ENCODE measurements around the gene FAM72B.
"Not testable (repeated sequence)": the region's sequence is repeated elsewhere in the genome, so short reads cannot be mapped to it uniquely, and the experiment has no call there.

FAM72B gene

DNA sequence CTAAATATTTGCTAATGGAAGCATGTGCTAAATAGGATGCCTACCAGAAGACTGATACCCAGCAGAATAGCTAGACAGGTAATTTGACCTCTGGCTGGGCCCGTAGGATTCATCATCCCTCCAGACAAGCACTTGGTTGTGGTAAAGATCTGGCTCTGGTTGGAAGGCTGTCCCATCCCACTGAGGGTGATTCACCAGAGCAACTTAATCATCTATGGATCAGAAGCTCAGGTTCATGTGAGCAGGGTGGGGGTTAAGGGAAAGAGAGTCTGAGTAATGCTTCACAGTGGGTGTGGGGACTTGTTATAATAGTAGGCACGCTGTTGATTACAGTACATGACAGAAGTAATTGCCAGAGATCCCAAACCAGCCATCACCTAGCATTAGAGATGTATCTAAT, 26.5 kb downstream of the FAM72B start:
- DNase-seq (ENCODE audit: low read depth); H3K4me3 ChIP-seq (ENCODE audit: low read depth, low read length): not testable (repeated sequence)

DNA sequence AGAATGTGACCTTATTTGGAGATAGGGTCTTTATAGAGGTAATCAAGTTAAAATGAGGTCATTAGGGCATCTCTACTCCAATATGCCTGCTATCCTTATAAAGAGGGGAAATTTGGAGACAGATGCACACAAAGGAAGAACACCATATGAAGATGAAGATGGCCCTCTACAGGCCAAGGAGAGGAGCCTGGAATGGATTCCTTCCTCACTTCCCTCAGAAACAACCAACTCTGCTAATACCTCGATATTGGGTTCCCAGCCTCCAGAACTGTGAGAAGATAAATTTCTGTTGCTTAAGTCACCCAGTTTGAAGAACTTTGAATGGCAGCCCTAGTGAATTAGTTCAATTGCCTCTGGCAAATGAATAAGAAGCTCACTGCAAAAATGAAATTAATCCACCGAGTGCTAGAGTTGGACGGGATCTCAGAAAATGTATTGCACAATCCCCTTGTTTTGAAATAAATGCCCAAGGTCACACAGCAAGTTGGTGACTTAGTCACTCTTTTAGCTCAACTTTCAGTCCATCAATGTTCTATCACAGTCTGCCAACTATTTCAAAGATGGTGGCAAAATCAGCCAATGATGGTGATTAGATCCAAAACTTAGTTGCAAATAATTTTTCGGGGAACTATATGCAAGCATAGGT, 27.1 kb downstream of the FAM72B start:
- not testable (repeated sequence) for H3K4me3 ChIP-seq (ENCODE audit: low read depth, low read length); DNase-seq (ENCODE audit: low read depth)

DNA sequence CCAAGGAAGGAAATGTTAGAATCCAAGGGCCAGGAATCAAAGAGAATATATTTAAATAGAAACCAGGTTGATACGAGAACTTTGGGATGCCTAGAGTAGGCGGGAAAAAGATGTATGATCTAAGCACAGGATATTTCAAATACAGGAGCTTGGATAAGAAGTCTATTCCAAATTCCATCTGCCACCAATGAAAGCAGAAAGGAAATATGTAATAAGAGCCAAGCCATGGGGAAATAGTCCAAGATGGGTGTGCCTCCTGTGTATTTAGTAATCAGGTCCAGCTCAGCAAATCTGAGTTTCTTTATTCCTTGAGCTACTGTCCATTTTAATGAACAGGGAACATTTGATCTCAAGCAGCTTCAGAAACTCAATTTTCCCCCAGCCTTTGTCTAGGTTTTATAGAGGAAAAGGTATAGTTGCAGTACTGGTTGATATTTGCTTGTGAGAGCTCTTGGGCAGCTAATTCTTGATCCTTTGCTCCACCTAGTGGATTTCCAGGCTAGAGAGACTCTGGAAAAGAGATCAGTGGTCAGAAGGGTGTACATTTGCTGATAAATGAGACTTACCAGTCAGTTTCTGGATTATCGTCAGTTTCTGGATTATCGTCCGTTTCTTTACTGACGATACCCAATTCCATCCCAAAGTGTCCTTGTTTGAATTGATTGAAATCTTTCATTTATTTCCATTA, 28.3 kb downstream of the FAM72B start:
- not testable (repeated sequence) for DNase-seq (ENCODE audit: low read depth); H3K4me3 ChIP-seq (ENCODE audit: low read depth, low read length)

DNA sequence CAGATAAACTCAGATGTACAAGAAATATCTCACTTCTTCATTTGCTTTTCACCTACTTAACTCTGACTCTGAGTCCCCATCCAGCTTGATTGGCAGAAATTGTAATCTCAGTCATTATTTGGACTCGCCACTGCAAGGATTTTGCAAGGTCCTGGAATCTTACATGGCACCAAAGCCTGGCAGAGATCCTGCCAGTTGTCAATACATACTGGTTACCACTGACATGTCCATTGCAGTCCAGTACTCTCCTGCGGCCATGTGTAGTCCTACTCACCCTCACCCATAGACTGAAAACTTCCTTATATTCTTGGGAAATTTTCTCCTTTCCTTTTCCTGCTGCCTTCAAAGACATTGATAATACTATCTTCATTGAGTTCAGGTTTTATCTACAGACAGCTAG, 29.3 kb downstream of the FAM72B start:
- not testable (repeated sequence) for H3K4me3 ChIP-seq (ENCODE audit: low read depth, low read length); DNase-seq (ENCODE audit: low read depth)

DNA sequence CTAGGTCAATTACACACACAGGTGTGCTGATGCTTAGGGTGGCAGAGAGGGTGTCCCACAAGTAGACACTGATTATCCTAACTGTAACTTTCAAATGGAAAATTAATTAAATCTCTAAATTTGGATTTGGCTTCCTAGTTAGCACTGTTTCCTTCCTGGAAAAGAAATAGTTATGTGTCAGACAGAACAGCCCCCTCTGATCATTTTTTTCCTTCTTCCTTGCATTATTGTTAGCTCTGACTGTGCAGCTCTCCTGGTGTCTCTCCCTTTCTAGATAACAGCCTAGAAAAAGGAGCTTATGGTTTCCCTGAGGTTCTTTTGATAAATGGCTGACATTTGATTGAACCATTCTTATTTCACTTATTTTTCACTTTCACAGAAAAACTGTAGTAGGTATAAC, 31.4 kb downstream of the FAM72B start:
- DNase-seq (ENCODE audit: low read depth), result not testable (repeated sequence)

DNA sequence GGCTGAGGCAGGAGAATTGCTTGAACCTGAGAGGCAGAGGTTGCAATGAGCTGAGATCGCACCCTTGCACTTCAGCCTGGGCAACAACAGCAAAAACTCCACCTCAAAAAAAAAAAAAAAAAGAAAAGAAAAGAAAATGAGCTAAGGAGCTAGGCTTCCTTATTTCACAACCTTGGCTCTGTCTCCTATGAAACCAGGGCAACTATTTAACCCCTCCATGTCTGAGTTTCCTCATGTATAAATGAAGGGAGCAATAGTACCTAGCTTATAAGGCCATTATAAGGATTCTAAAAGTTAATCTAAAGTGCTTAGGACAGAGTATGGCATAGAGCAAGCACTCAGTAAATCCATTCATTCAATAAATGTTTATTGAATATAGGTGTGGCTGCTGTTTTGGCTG, 32.8 kb downstream of the FAM72B start:
- not testable (repeated sequence) for H3K4me3 ChIP-seq (ENCODE audit: low read depth, low read length); DNase-seq (ENCODE audit: low read depth)

More for the DNA sequence above, 31.4 kb downstream of the FAM72B start:
- not testable (repeated sequence) for H3K4me3 ChIP-seq (ENCODE audit: low read depth, low read length)

DNA sequence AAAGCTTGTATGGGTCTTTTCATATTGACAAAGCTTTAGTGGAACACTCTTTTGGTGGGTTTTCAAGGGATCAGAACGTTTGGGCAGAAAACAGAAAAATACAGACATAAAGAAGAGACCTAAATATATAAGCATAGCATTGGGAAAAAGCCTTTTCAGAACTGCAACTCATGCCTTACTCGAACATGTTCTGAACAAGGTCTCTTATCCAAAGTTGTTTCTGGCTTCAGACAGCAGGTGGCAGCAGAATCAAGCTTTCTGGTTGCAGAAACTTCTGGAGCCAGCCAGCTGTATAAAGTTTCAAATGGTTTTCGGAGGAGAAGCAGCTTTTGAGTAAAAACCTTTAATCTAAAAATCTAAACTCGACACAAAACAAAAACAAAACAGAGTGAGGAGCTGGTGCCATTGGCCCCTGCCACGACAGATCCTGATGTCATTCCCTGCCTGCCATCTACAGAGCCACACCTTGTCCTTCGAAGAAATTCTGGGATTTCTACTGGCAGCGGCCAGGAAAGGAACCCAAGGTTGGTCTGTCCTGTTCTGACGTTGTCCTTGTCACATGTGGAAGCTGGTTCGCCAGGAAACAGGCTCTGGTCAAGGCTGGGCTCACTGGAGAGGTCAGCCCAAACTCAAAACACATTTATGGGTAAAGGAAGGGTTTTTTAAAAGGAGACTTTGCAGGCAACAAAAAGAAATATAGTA, 35.5 kb downstream of the FAM72B start:
- not testable (repeated sequence) for DNase-seq (ENCODE audit: low read depth); H3K4me3 ChIP-seq (ENCODE audit: low read depth, low read length)

DNA sequence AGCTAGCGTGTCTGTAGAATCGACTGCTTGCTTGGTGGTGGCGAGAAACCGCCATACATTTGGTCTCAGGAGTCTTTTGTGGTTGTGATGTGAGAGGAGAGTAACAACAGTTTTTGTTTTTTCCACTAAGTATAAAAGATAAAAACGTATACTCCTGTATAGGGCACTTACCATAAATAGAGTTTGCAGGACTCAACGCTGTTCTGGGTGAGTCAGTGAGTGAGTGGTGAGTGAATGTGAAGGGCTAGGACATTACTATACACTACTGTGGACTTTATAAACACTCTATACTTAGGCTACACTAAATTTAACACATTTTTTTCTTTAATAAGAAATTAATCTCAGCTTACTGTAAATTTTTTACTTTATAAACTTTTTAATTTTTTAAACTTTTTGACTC, 43.7 kb downstream of the FAM72B start:
- not testable (repeated sequence) for DNase-seq (ENCODE audit: low read depth); H3K4me3 ChIP-seq (ENCODE audit: low read depth, low read length)

DNA sequence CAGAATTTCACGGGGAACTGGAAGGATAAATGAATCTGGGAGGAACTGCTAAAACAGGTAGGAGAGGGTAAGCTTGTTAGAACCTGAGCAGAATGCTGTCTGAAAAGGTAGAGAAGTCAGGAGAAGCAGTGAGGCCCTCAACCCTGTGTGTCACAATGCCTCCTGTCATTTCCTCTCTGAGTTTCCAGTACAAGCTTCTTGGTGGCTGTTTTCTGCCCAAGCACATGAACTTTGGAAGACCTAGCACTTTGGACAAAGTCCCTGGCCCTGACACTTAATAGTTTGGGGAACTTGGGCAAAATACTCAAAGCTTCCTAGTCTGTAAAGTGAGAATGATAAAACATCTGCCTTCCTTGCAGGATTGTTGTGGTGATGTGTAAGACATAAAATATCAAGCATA, 52.6 kb downstream of the FAM72B start:
- DNase-seq (ENCODE audit: low read depth); H3K4me3 ChIP-seq (ENCODE audit: low read depth, low read length): not testable (repeated sequence)

DNA sequence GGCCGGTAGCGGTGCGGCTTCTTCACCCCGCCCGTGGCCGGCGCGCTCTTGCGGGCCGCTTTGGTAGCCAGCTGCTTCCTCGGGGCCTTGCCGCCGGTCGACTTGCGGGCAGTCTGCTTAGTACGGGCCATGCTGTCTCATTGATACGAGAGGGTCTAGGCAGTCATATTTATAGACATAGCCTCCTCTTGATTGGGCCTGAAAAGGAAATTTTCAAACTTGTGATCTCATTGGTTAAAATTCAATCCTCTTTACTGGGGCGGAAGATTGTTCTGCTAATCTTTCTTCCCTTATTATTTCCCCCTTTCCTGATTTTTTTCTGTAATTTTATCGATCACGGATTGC, 65.7 kb downstream of the FAM72B start:
- not testable (repeated sequence) for DNase-seq (ENCODE audit: low read depth)

More for the DNA sequence above, 65.7 kb downstream of the FAM72B start:
- H3K4me3 ChIP-seq (ENCODE audit: low read depth, low read length), result not testable (repeated sequence)
